Spleen (tissue), 7 donors: ENCODE measurements around the gene PLEKHM3.

Source experiments
- CTCF ChIP-seq, 11 experiments: fragments of 200-600 bp in 7 of 11; fragments of 450-650 bp in 4 of 11; sonication (generic) in 4 of 11; IDR thresholded peaks in 8 of 11; conservative IDR thresholded peaks in 3 of 11; 1 replicate in 7 of 11; 2 replicates in 4 of 11; pipeline versions ENCODE4 v1.4.0 to v1.8.0; 2016 to 2021; ENCODE audit warnings: antibody characterized with exemption in 11 of 11, inconsistent platforms in 4 of 11, mild to moderate bottlenecking in 1 of 11
- POLR2AphosphoS5 ChIP-seq, 3 donors: sonication (generic); formaldehyde crosslinking; IDR thresholded peaks; one replicate each; pipeline ENCODE4 v1.5.1; 2017; ENCODE audit warnings: antibody characterized with exemption in 3 of 3
- donor health status: DM: no; HTN: no; CAD: no; lungs with moderate emphysema.
- donor health status: DM: no; HTN: no; CAD: no.
- donor health status: DM: no; HTN: no; CAD: no.

GRCh38 chr2:207928079-207928478, 97.2 kb downstream of the PLEKHM3 start:
- no peak for TF ChIP-seq CTCF (IDR thresholded peaks at IDR 0.05 in 8 of 11, conservative IDR thresholded peaks at IDR 0.05 in 3 of 11)
- no peak for TF ChIP-seq POLR2AphosphoS5 (IDR thresholded peaks at IDR 0.05)
